Sigmoid colon (tissue), 4 donors: ENCODE data around the gene ZXDC.

Experiments used
- EP300 ChIP-seq, 4 donors: sonication (generic); formaldehyde crosslinking; IDR thresholded peaks; one replicate each; pipeline ENCODE4 v1.6.1; 2017; ENCODE audit warnings: antibody characterized with exemption in 4 of 4
- POLR2A ChIP-seq, 2 donors: fragments of 450-650 bp; IDR thresholded peaks; one replicate each; pipeline ENCODE4 v1.6.1; 2016; ENCODE audit warnings: antibody characterized with exemption in 2 of 2, mild to moderate bottlenecking in 2 of 2, moderate library complexity in 2 of 2
- POLR2AphosphoS5 ChIP-seq, 4 donors: sonication (generic); formaldehyde crosslinking; IDR thresholded peaks; one replicate each; pipeline ENCODE4 v1.6.1; 2017; ENCODE audit warnings: antibody characterized with exemption in 4 of 4
- TF ChIP-seq, protein P1 (sequence below), 4 experiments: fragments of 450-650 bp in 3 of 4; fragments of 200-600 bp in 1 of 4; IDR thresholded peaks; one replicate each; pipeline ENCODE4 v1.5.1; 2016 to 2019; ENCODE audit warnings: antibody characterized with exemption in 4 of 4, mild to moderate bottlenecking in 3 of 4, moderate library complexity in 2 of 4

DNA sequence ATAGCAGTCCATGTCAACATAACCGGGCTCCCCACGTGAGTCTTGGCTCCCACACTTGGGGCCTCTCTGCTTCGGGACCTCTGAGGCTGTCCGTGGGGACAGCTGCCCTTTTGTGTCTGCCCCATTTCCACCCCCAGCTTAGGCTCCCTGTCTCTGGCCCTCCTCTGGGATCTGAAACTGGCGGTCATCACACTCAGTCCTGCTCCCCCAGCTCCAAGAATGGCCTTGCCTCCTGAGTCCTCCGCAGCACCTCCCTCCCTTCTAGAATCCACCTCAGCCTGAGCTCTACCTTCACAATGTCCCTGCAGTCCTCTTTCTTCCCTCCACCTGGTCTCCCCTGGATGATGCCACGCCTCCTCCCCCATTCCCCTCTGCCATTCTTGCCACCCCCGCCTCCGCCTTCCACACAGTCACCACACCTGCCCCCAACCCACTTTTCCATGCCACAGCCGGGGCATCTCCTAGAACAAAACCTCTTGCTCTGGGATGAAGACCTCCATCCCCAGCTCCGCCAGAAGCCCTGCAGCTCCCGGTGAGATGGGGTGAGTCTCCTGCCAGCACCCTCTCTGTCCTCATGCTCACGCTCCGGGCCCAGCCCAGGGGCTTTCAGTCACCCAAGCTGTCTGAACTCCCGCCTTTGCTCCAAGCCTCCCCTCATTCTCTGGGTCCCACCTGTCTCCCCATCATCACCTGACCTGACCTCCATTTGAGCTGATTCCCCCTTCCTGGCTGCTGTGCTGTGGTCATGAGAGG, 7.0 kb upstream of the ZXDC start:
- TF ChIP-seq, protein P1, sequence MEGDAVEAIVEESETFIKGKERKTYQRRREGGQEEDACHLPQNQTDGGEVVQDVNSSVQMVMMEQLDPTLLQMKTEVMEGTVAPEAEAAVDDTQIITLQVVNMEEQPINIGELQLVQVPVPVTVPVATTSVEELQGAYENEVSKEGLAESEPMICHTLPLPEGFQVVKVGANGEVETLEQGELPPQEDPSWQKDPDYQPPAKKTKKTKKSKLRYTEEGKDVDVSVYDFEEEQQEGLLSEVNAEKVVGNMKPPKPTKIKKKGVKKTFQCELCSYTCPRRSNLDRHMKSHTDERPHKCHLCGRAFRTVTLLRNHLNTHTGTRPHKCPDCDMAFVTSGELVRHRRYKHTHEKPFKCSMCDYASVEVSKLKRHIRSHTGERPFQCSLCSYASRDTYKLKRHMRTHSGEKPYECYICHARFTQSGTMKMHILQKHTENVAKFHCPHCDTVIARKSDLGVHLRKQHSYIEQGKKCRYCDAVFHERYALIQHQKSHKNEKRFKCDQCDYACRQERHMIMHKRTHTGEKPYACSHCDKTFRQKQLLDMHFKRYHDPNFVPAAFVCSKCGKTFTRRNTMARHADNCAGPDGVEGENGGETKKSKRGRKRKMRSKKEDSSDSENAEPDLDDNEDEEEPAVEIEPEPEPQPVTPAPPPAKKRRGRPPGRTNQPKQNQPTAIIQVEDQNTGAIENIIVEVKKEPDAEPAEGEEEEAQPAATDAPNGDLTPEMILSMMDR (IDR thresholded peaks at IDR 0.05): no peak
- no peak for TF ChIP-seq POLR2AphosphoS5 (IDR thresholded peaks at IDR 0.05)
- TF ChIP-seq POLR2A (IDR thresholded peaks at IDR 0.05): no peak
- TF ChIP-seq EP300 (IDR thresholded peaks at IDR 0.05): no peak
